Esophagus squamous epithelium (tissue), 5 donors: ENCODE results near the gene MAPK8IP1. TPM values are rescaled to one million over a fixed set of nuclear protein-coding genes. Genes with fewer than 3 reads are reported as not detected.
"Not testable (repeated sequence)": the region's sequence is repeated elsewhere in the genome, so short reads cannot be mapped to it uniquely, and the experiment has no call there.

Experiments used
- DNase-seq: peaks from one replicate; lab custom pipeline; 2025; lab: John Stamatoyannopoulos, UW
- H3K27ac ChIP-seq, 4 donors: fragments of 200-600 bp; sonication (generic); one replicate each; pipeline ENCODE4 v1.5.1; 2016 to 2019; ENCODE audit warnings: mild to moderate bottlenecking in 1 of 4
- H3K27me3 ChIP-seq, 4 donors: fragments of 200-600 bp; sonication (generic); 1 replicate in 3 of 4; 2 replicates in 1 of 4; pipeline versions ENCODE4 v1.5.1 to v1.6.0; 2017 to 2021; ENCODE audit warnings: antibody characterized with exemption in 1 of 4
- H3K36me3 ChIP-seq, 3 donors: fragments of 200-600 bp; sonication (generic); one replicate each; pipeline ENCODE4 v1.5.1; 2016 to 2019
- H3K4me1 ChIP-seq, 3 donors: fragments of 200-600 bp; sonication (generic); one replicate each; pipeline ENCODE4 v1.5.1; 2017 to 2019
- H3K4me3 ChIP-seq, 4 donors: fragments of 200-600 bp; sonication (generic); 1 replicate in 3 of 4; 2 replicates in 1 of 4; pipeline ENCODE4 v1.5.1; 2016 to 2019; ENCODE audit warnings: mild to moderate bottlenecking in 2 of 4, moderate library complexity in 1 of 4
- H3K9me3 ChIP-seq, 3 donors: fragments of 200-600 bp; sonication (generic); one replicate each; pipeline ENCODE4 v1.5.1; 2016 to 2019
- POLR2A ChIP-seq, 4 donors: fragments of 450-650 bp; IDR thresholded peaks; one replicate each; pipeline ENCODE4 v1.6.1; 2017; ENCODE audit warnings: antibody characterized with exemption in 4 of 4, mild to moderate bottlenecking in 4 of 4, moderate library complexity in 3 of 4
- WGBS, 2 donors: methylation state at CpG; one replicate each; pipeline ENCODE4 v1.1.5; 2018; 5-methylcytosine and 5-hydroxymethylcytosine counted together
- intact Hi-C: fragments of 100-400 bp; cut with DNase I; formaldehyde crosslinking; loops from one replicate; pipeline ENCODE4 v1.15.0; 2022
- total RNA-seq, 4 donors: library from RNA; depleted of rRNA; stranded (reverse); fragments of >200 nt; gene quantifications; one replicate each; pipeline ENCODE4 v1.1.0, GENCODE V29; 2016
- TF ChIP-seq, protein P1 (sequence below), 6 experiments: fragments of 450-650 bp in 4 of 6; fragments of 200-600 bp in 2 of 6; sonication (generic) in 2 of 6; IDR thresholded peaks; one replicate each; pipeline ENCODE4 v1.5.1; 2016 to 2019; ENCODE audit warnings: antibody characterized with exemption in 6 of 6, mild to moderate bottlenecking in 4 of 6, moderate library complexity in 4 of 6
- donor health status: DM: yes; HTN: yes; CAD: no.

MAPK8IP1 gene
- total RNA-seq, 4 donors from 2014 or later: 0.57 to 4.0 (median 1.3) TPM

- no peaks in the 10 kb centered on the region for H3K9me3 ChIP-seq
- no peak overlapping the region for H3K4me3 ChIP-seq
- intact Hi-C loops: no loop called here
- 77% methylated on average over 7 of the region's 56 CpGs; no CpG with 5 or more reads in 1 of the 2 donors for WGBS, 2 donors
- peaks cover 15 to 43% (median 20%) of the 10 kb centered on the region in 3 donors for H3K4me1 ChIP-seq
- no peak for DNase-seq
- TF ChIP-seq POLR2A (IDR thresholded peaks at IDR 0.05): no peak
- TF ChIP-seq, protein P1, sequence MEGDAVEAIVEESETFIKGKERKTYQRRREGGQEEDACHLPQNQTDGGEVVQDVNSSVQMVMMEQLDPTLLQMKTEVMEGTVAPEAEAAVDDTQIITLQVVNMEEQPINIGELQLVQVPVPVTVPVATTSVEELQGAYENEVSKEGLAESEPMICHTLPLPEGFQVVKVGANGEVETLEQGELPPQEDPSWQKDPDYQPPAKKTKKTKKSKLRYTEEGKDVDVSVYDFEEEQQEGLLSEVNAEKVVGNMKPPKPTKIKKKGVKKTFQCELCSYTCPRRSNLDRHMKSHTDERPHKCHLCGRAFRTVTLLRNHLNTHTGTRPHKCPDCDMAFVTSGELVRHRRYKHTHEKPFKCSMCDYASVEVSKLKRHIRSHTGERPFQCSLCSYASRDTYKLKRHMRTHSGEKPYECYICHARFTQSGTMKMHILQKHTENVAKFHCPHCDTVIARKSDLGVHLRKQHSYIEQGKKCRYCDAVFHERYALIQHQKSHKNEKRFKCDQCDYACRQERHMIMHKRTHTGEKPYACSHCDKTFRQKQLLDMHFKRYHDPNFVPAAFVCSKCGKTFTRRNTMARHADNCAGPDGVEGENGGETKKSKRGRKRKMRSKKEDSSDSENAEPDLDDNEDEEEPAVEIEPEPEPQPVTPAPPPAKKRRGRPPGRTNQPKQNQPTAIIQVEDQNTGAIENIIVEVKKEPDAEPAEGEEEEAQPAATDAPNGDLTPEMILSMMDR (IDR thresholded peaks at IDR 0.05): no peak
- H3K36me3 ChIP-seq: no peaks in the 10 kb centered on the region
- peaks cover 0 to 33% (median 0%) of the 10 kb centered on the region in 4 donors for H3K27me3 ChIP-seq
- no peak overlapping the region for H3K27ac ChIP-seq
Measured at GRCh38 chr11:45902452-45903380, 17.3 kb downstream of the MAPK8IP1 start.

- Histone ChIP-seq H3K27ac (no peak overlapping the region), H3K4me1 (peaks cover 12 to 44% (median 20%) of the 10 kb centered on the region in 3 donors), H3K27me3 (peaks cover 0 to 18% (median 0%) of the 10 kb centered on the region in 4 donors), H3K36me3 (peaks cover 0 to 7% (median 5%) of the 10 kb centered on the region in 3 donors), H3K4me3 (no peak overlapping the region), H3K9me3 (no peaks in the 10 kb centered on the region)
- WGBS, 2 donors: 65 to 71% methylated on average over 12 to 14 of the region's 15 CpGs
- DNase-seq: no peak
- intact Hi-C loops: no loop called here
- no peak for TF ChIP-seq POLR2A (IDR thresholded peaks at IDR 0.05)
- TF ChIP-seq, protein P1 (IDR thresholded peaks at IDR 0.05): no peak
Measured at GRCh38 chr11:45904309-45904915, 19.0 kb downstream of the MAPK8IP1 start.

- no peak for TF ChIP-seq POLR2A (IDR thresholded peaks at IDR 0.05)
- TF ChIP-seq, protein P1 (IDR thresholded peaks at IDR 0.05): no peak
- peaks cover 2 to 14% (median 10%) of the 10 kb centered on the region in 3 donors for H3K36me3 ChIP-seq
- intact Hi-C loops: no loop called here
- H3K9me3 ChIP-seq: no peaks in the 10 kb centered on the region
- H3K27me3 ChIP-seq: peaks cover 0 to 11% (median 0%) of the 10 kb centered on the region in 4 donors
- WGBS, 2 donors: 93 to 100% methylated on average over 4 to 5 of the region's 19 CpGs
- DNase-seq: no peak
- peaks cover 9 to 38% (median 18%) of the 10 kb centered on the region in 3 donors for H3K4me1 ChIP-seq
- no peak overlapping the region for H3K27ac ChIP-seq
- no peak overlapping the region for H3K4me3 ChIP-seq
Measured at GRCh38 chr11:45905095-45905494, 19.6 kb downstream of the MAPK8IP1 start.

GRCh38 chr11:45905576-45905975 lies 20.1 kb downstream of the MAPK8IP1 start:
- H3K27me3 ChIP-seq, H3K27ac ChIP-seq, DNase-seq, H3K4me3 ChIP-seq, H3K9me3 ChIP-seq, intact Hi-C loops: not testable (repeated sequence)
- H3K4me1 ChIP-seq: peaks cover 7 to 33% (median 14%) of the 10 kb centered on the region in 3 donors
- peaks cover 7 to 19% (median 15%) of the 10 kb centered on the region in 3 donors for H3K36me3 ChIP-seq
- WGBS, 2 donors: no CpG with 5 or more reads among the region's 6 CpGs

GRCh38 chr11:45906096-45906682 lies 20.7 kb downstream of the MAPK8IP1 start:
- intact Hi-C loops: no loop called here
- no peak for DNase-seq
- 68% methylated on average over 11 of the region's 19 CpGs; no CpG with 5 or more reads in 1 of the 2 donors for WGBS, 2 donors

More at GRCh38 chr11:45906096-45906682, 20.7 kb downstream of the MAPK8IP1 start:
- Histone ChIP-seq H3K4me3 (no peak overlapping the region), H3K9me3 (no peaks in the 10 kb centered on the region), H3K36me3 (peaks cover 9 to 25% (median 21%) of the 10 kb centered on the region in 3 donors), H3K4me1 (peaks cover 3 to 27% (median 9%) of the 10 kb centered on the region in 3 donors), H3K27ac (no peak overlapping the region), H3K27me3 (peaks cover 0 to under 1% (median 0%) of the 10 kb centered on the region in 4 donors)
- TF ChIP-seq, protein P1 (IDR thresholded peaks at IDR 0.05): no peak
- TF ChIP-seq POLR2A (IDR thresholded peaks at IDR 0.05): no peak
